Subcutaneous abdominal adipose tissue (tissue), 5 donors: ENCODE data around the gene TIFAB.

ENCODE experiments used
- H3K27ac ChIP-seq: one replicate; pipeline ENCODE4 v1.7.0; 2013; ENCODE audit warnings: low read depth, mild to moderate bottlenecking, inconsistent platforms, low read length, moderate library complexity
- H3K27me3 ChIP-seq, 5 donors: one replicate each; pipeline ENCODE4 v1.7.0; 2013; ENCODE audit warnings: low read length in 5 of 5, inconsistent platforms in 1 of 5; ENCODE audit not compliant: control insufficient read depth in 5 of 5, insufficient read depth in 4 of 5
- H3K36me3 ChIP-seq, 5 donors: one replicate each; pipeline ENCODE4 v1.7.0; 2013; ENCODE audit warnings: low read length in 5 of 5; ENCODE audit not compliant: control insufficient read depth in 5 of 5, insufficient read depth in 5 of 5
- H3K4me1 ChIP-seq, 5 donors: one replicate each; pipeline ENCODE4 v1.7.0; 2013; ENCODE audit warnings: low read length in 5 of 5, mild to moderate bottlenecking in 3 of 5, moderate library complexity in 1 of 5; ENCODE audit not compliant: control insufficient read depth in 5 of 5, insufficient read depth in 5 of 5
- H3K4me3 ChIP-seq, 5 donors: one replicate each; pipeline ENCODE4 v1.7.0; 2013; ENCODE audit warnings: low read length in 5 of 5, low read depth in 1 of 5
- H3K9ac ChIP-seq, 5 donors: one replicate each; pipeline ENCODE4 v1.7.0; 2013; ENCODE audit warnings: low read length in 5 of 5, mild to moderate bottlenecking in 4 of 5, moderate library complexity in 3 of 5
- H3K9me3 ChIP-seq, 5 donors: one replicate each; pipeline ENCODE4 v1.7.0; 2013; ENCODE audit warnings: low read length in 5 of 5; ENCODE audit not compliant: control insufficient read depth in 5 of 5
- donor health status: healthy.
- donor health status: healthy.
- donor health status: healthy.
- donor health status: healthy.
- donor health status: healthy.

Gene TIFAB

GRCh38 chr5:135482381-135482933 lies 30.3 kb upstream of the TIFAB start:
- H3K4me1 ChIP-seq: no peaks in the 10 kb centered on the region
- no peak overlapping the region for H3K27ac ChIP-seq
- H3K27me3 ChIP-seq: peaks cover 13 to 36% (median 30%) of the 10 kb centered on the region in 5 donors
- no peak overlapping the region for H3K4me3 ChIP-seq
- no peak overlapping the region for H3K9ac ChIP-seq
- H3K9me3 ChIP-seq: no peaks in the 10 kb centered on the region
- H3K36me3 ChIP-seq: no peaks in the 10 kb centered on the region

GRCh38 chr5:135481909-135482311 lies 29.8 kb upstream of the TIFAB start:
- Histone ChIP-seq H3K27ac (no peak overlapping the region), H3K36me3 (no peaks in the 10 kb centered on the region), H3K27me3 (peaks cover 8 to 31% (median 24%) of the 10 kb centered on the region in 5 donors), H3K9ac (no peak overlapping the region), H3K4me1 (no peaks in the 10 kb centered on the region), H3K9me3 (no peaks in the 10 kb centered on the region), H3K4me3 (no peak overlapping the region)

GRCh38 chr5:135481387-135481786 lies 29.2 kb upstream of the TIFAB start:
- H3K36me3 ChIP-seq: no peaks in the 10 kb centered on the region
- H3K9ac ChIP-seq: no peak overlapping the region
- H3K27ac ChIP-seq: no peak overlapping the region
- H3K4me1 ChIP-seq: no peaks in the 10 kb centered on the region
- peaks cover 7 to 34% (median 24%) of the 10 kb centered on the region in 5 donors for H3K27me3 ChIP-seq
- no peaks in the 10 kb centered on the region for H3K9me3 ChIP-seq
- no peak overlapping the region for H3K4me3 ChIP-seq

GRCh38 chr5:135480511-135480910 lies 28.4 kb upstream of the TIFAB start:
- Histone ChIP-seq H3K27me3 (peaks cover 7 to 26% (median 22%) of the 10 kb centered on the region in 5 donors), H3K4me3 (no peak overlapping the region), H3K36me3 (no peaks in the 10 kb centered on the region), H3K27ac (no peak overlapping the region), H3K9ac (no peak overlapping the region), H3K4me1 (no peaks in the 10 kb centered on the region), H3K9me3 (no peaks in the 10 kb centered on the region)

DNA sequence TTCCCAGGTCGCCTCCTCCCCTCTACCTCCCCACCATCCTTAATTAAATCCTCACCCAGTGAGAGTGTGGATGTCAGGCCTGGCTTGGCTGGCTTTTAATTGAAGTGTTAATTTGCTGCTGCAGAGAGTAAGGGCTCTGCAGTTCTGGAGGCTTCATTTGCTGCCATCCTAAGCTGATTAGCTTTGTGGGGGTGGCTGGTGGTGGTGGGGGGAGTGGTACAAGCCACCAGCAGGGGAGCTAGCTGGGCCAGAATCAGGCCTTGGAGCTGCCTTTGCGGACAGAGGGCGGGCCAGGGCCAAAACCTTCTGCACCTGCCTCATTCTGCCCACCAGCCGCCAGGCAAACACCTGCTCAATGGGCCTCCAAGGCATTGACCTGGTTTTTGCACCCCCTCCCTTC lies 26.8 kb upstream of the TIFAB start:
- Histone ChIP-seq H3K27me3 (peaks cover 7 to 27% (median 21%) of the 10 kb centered on the region in 5 donors), H3K27ac (no peak overlapping the region), H3K9ac (no peak overlapping the region)

GRCh38 chr5:135477613-135478066 lies 25.5 kb upstream of the TIFAB start:
- H3K4me1 ChIP-seq: no peaks in the 10 kb centered on the region
- no peak overlapping the region for H3K9ac ChIP-seq
- H3K36me3 ChIP-seq: no peaks in the 10 kb centered on the region
- no peaks in the 10 kb centered on the region for H3K9me3 ChIP-seq
- no peak overlapping the region for H3K4me3 ChIP-seq
- H3K27me3 ChIP-seq: peaks cover 7 to 31% (median 21%) of the 10 kb centered on the region in 5 donors
- no peak overlapping the region for H3K27ac ChIP-seq

More for the DNA sequence above, 26.8 kb upstream of the TIFAB start:
- Histone ChIP-seq H3K36me3 (no peaks in the 10 kb centered on the region), H3K9me3 (no peaks in the 10 kb centered on the region), H3K4me3 (no peak overlapping the region), H3K4me1 (no peaks in the 10 kb centered on the region)

- no peaks in the 10 kb centered on the region for H3K9me3 ChIP-seq
- H3K9ac ChIP-seq: no peak overlapping the region
- H3K27me3 ChIP-seq: peaks cover 7 to 34% (median 21%) of the 10 kb centered on the region in 5 donors
- no peaks in the 10 kb centered on the region for H3K36me3 ChIP-seq
- H3K4me1 ChIP-seq: no peaks in the 10 kb centered on the region
- no peak overlapping the region for H3K27ac ChIP-seq
- no peak overlapping the region for H3K4me3 ChIP-seq
Observed at GRCh38 chr5:135476615-135477581, 24.7 kb upstream of the TIFAB start.

- Histone ChIP-seq H3K27ac (no peak overlapping the region), H3K36me3 (no peaks in the 10 kb centered on the region), H3K9ac (no peak overlapping the region), H3K4me3 (no peak overlapping the region), H3K4me1 (no peaks in the 10 kb centered on the region), H3K9me3 (no peaks in the 10 kb centered on the region), H3K27me3 (peaks cover under 1 to 27% (median 17%) of the 10 kb centered on the region in 5 donors)
Observed at GRCh38 chr5:135473956-135474670, 22.0 kb upstream of the TIFAB start.

- peaks cover 0 to 25% (median 13%) of the 10 kb centered on the region in 5 donors for H3K27me3 ChIP-seq
- no peaks in the 10 kb centered on the region for H3K9me3 ChIP-seq
- H3K27ac ChIP-seq: no peak overlapping the region
- H3K9ac ChIP-seq: no peak overlapping the region
- H3K36me3 ChIP-seq: no peaks in the 10 kb centered on the region
- no peak overlapping the region for H3K4me3 ChIP-seq
- no peaks in the 10 kb centered on the region for H3K4me1 ChIP-seq
Observed at GRCh38 chr5:135472141-135472540, 20.0 kb upstream of the TIFAB start.
